ENCODE measurements around the gene ARHGAP12. TPM values are rescaled to one million over a fixed set of nuclear protein-coding genes. Genes with fewer than 3 reads are reported as not detected.
A peak's percentile ranks its signal among the peaks of the same experiment; 100 is the strongest.

Gene ARHGAP12
- total RNA-seq, 2 donors from 2014 or later: 34.3 to 44.9 TPM

DNA sequence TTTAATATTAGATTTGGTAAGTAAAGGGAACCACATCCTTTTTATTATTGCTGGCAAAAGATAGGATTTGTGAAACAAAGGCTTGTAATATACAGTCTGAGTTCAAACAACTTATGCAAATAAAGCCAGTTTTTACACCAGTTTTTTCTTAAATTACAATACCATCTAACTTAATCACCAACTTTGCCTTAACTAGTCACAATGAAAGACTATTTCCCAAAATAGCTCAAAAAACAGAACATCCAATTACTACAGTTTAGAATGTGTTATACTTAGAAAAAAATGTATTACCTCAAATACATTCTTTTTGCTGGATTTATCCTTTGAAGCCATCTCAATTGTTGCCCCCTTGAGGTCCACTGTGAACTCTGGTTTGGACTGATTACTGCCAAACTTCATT, 108.5 kb downstream of the ARHGAP12 start:
- no peak overlapping the region for H3K4me3 ChIP-seq
- TF ChIP-seq POLR2AphosphoS5 (IDR thresholded peaks at IDR 0.05): no peak
- no peak for TF ChIP-seq POLR2A (IDR thresholded peaks at IDR 0.05)
- TF ChIP-seq, protein P1, sequence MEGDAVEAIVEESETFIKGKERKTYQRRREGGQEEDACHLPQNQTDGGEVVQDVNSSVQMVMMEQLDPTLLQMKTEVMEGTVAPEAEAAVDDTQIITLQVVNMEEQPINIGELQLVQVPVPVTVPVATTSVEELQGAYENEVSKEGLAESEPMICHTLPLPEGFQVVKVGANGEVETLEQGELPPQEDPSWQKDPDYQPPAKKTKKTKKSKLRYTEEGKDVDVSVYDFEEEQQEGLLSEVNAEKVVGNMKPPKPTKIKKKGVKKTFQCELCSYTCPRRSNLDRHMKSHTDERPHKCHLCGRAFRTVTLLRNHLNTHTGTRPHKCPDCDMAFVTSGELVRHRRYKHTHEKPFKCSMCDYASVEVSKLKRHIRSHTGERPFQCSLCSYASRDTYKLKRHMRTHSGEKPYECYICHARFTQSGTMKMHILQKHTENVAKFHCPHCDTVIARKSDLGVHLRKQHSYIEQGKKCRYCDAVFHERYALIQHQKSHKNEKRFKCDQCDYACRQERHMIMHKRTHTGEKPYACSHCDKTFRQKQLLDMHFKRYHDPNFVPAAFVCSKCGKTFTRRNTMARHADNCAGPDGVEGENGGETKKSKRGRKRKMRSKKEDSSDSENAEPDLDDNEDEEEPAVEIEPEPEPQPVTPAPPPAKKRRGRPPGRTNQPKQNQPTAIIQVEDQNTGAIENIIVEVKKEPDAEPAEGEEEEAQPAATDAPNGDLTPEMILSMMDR (IDR thresholded peaks at IDR 0.05): no peak
- no peaks in the 10 kb centered on the region for H3K36me3 ChIP-seq
- intact Hi-C loops (cut with DNase I): no loop called here
- no peaks in the 10 kb centered on the region for H3K9me3 ChIP-seq
- no peak overlapping the region for H3K27ac ChIP-seq
- no peaks in the 10 kb centered on the region for H3K27me3 ChIP-seq (replicated peaks; ENCODE audit: insufficient read depth)
- DNase-seq (ENCODE audit: low spot score): no peak
- H3K4me1 ChIP-seq (replicated peaks): no peaks in the 10 kb centered on the region

DNA sequence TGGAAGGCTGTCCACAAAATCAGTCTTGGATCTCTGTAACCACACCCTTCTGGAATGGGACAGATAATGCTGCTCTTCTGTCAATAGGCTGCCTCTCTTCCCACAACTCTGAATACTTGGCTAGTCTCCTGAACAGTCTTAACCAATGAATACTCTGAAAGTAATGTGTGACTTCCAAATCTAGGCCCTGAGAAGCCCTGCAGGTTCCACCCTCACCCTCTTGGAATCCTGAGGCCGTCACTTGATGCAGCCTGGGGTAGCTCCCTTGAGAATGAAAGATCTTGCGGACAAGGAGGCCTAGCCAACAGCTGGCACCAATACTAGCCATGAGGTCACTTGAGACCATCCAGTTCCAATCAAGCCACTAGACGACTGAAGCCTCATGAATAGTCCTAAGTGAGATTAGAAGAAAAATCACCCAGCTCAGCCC, 109.2 kb downstream of the ARHGAP12 start:
- intact Hi-C loops (cut with DNase I): no loop called here
- H3K4me1 ChIP-seq (replicated peaks): no peaks in the 10 kb centered on the region
- no peak overlapping the region for H3K27ac ChIP-seq
- WGBS: 82% methylated on average over 3 of the region's 3 CpGs
- no peak overlapping the region for H3K4me3 ChIP-seq
- H3K9me3 ChIP-seq: no peaks in the 10 kb centered on the region
- no peaks in the 10 kb centered on the region for H3K27me3 ChIP-seq (replicated peaks; ENCODE audit: insufficient read depth)
- no peak for DNase-seq (ENCODE audit: low spot score)
- TF ChIP-seq, protein P1 (IDR thresholded peaks at IDR 0.05): no peak
- TF ChIP-seq POLR2A (IDR thresholded peaks at IDR 0.05) (no peak), POLR2AphosphoS5 (IDR thresholded peaks at IDR 0.05) (no peak)
- no peaks in the 10 kb centered on the region for H3K36me3 ChIP-seq

DNA sequence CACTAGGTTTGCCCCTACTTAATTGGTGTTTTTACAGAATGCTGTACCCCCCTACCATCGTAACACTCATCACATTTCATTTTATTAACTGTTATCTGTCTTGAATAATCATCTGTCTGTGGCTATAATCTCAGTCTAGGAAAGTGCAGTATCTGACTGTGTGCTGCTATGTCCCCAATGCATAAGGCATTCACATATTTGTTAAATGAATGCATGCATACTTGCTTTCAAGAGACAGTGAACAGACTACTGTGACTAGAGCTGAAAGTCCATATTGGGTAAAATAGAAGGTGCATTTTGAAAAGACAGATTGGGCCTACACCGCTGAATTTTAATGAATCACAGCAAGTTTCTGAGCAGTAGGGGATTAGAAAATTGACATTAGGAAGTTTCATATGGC, 112.3 kb downstream of the ARHGAP12 start:
- Histone ChIP-seq H3K36me3 (no peaks in the 10 kb centered on the region), H3K9me3 (no peaks in the 10 kb centered on the region), H3K27me3 (replicated peaks; ENCODE audit: insufficient read depth) (no peaks in the 10 kb centered on the region), H3K4me1 (replicated peaks) (no peaks in the 10 kb centered on the region), H3K4me3 (no peak overlapping the region), H3K27ac (no peak overlapping the region)
- TF ChIP-seq POLR2AphosphoS5 (IDR thresholded peaks at IDR 0.05): no peak
- TF ChIP-seq POLR2A (IDR thresholded peaks at IDR 0.05): no peak
- TF ChIP-seq, protein P1 (IDR thresholded peaks at IDR 0.05): no peak
- WGBS: 88% methylated on average over 2 of the region's 2 CpGs
- DNase-seq (ENCODE audit: low spot score): no peak
- intact Hi-C loops (cut with DNase I): no loop called here

DNA sequence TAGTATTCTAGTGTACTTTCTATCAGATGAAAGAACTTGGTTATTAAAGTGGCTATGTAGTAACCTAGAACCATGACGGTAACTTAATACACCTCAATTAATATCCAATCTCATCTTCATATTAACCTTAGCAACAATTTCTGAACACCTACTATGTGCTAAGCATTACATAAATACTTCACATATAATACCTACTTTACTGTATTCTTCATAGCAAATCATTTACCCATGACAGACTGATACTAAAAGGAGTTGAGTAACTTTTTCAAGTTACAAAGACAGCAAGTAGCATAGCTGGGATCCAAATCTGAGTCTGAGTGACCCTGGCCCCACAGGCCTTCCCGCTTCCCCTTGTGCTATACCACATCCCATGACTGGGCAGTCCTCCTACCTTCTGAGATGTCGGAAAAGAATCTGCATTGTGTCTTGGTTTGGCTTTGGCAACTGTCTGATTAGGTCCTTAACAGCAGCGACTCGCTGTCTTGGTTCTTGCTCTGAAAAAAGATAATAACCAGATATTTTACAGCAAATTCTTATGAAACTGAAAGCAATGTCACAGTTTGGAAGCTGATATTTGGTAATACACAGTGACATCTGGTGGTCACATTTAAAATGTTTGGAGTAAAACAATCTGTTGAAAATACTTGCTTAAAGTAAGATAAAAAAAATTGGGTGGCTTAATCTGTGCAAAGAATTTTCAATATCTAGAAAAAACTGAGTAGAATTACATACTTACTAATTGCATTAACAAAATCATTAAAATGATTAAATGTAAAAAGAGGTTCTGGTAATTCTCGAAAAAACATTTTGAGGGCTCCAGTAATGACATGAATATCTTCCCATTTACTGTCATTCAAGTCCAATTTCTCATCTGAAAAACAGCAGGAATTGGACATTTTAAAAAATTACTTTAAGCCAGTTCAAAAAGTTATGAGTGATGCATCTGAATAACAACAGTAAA, 120.1 kb downstream of the ARHGAP12 start:
- TF ChIP-seq POLR2A (IDR thresholded peaks at IDR 0.05) (no peak), POLR2AphosphoS5 (IDR thresholded peaks at IDR 0.05) (no peak)
- TF ChIP-seq, protein P1 (IDR thresholded peaks at IDR 0.05): peak; percentile 18 to 74 (median 62)
- DNase-seq (ENCODE audit: low spot score): no peak
- intact Hi-C loops (cut with DNase I): loop anchor here (2.0 to 5.0 kb wide), 3 partner anchors 1026 to 1081 kb away; no protein-coding TSS in a partner anchor
- H3K4me1 ChIP-seq (replicated peaks): no peaks in the 10 kb centered on the region
- H3K9me3 ChIP-seq: no peaks in the 10 kb centered on the region
- H3K36me3 ChIP-seq: no peaks in the 10 kb centered on the region
- WGBS: 57% methylated on average over 6 of the region's 6 CpGs
- peak overlapping the region; percentile 19 to 47 for H3K27ac ChIP-seq
- no peaks in the 10 kb centered on the region for H3K27me3 ChIP-seq (replicated peaks; ENCODE audit: insufficient read depth)
- H3K4me3 ChIP-seq: no peak overlapping the region

Data from prostate gland (tissue), 2 donors.